ENCODE data around the gene VGLL4.

- TF ChIP-seq EP300 (IDR thresholded peaks at IDR 0.05) (no peak), MYC (IDR thresholded peaks at IDR 0.05; ENCODE audit: borderline replicate concordance, low read length) (no peak), TP53 (CRISPR knock-in tag; IDR thresholded peaks at IDR 0.05) (no peak), CEBPB (IDR thresholded peaks at IDR 0.05) (no peak), E2F6 (IDR thresholded peaks at IDR 0.05; ENCODE audit: borderline replicate concordance, low read depth) (no peak), USF2 (IDR thresholded peaks at IDR 0.05) (no peak), CTCF (IDR thresholded peaks at IDR 0.05) (no peak), POLR2A (IDR thresholded peaks at IDR 0.05; ENCODE audit: low read length) (no peak)
Observed at GRCh38 chr3:11606865-11607440, 36.8 kb downstream of the VGLL4 start.

All from A549 (cell line).